Inferior parietal cortex (tissue), 1 donor: Measurements from ENCODE around the gene MFSD2A.
"Not testable (repeated sequence)": the region's sequence is repeated elsewhere in the genome, so short reads cannot be mapped to it uniquely, and the experiment has no call there.

ENCODE experiments used
- DNase-seq: peaks from one replicate; pipeline ENCODE4 v3.0.0-alpha.2; 2016; ENCODE audit errors: extremely low spot score

MFSD2A gene

DNA sequence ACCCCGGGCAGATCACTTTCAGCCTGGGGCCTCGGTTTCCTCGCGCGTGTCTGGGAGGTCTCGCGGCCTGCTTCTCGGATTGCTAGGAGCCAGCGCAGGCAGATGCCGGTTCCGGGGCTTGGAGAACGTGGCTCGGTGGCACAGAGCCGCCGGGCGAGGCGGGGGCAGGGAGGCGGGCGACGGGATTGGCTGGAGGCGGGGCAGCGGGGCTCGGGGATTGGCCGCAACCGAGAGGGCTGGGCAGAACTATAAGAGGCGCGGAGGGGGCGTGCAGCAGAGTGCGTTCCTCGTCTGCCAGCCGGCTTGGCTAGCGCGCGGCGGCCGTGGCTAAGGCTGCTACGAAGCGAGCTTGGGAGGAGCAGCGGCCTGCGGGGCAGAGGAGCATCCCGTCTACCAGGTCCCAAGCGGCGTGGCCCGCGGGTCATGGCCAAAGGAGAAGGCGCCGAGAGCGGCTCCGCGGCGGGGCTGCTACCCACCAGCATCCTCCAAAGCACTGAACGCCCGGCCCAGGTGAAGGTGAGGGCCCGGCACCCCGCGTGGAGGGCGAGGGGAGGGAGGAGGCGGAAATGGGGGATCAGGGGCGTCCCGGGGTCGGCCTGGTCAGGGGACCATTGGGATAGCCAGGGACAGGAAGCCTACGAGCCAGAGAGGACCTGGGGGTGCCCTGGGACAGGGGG is at the start of gene MFSD2A:
MFSD2A (plus strand) TSS at position 276 of the 677 bp plus-strand sequence; CDS start at position 424, 148 bp downstream.
- peak; percentile 77 for DNase-seq

GRCh38 chr1:39905172-39905571 is 49.8 kb upstream of the MFSD2A start:
- no peak for DNase-seq

- DNase-seq, result no peak
These were observed 47.2 kb upstream of the MFSD2A start for GRCh38 chr1:39907528-39908453.

- no peak for DNase-seq
These were observed 46.4 kb upstream of the MFSD2A start for GRCh38 chr1:39908534-39908933.

GRCh38 chr1:39910263-39910662 is 44.7 kb upstream of the MFSD2A start:
- no peak for DNase-seq

DNA sequence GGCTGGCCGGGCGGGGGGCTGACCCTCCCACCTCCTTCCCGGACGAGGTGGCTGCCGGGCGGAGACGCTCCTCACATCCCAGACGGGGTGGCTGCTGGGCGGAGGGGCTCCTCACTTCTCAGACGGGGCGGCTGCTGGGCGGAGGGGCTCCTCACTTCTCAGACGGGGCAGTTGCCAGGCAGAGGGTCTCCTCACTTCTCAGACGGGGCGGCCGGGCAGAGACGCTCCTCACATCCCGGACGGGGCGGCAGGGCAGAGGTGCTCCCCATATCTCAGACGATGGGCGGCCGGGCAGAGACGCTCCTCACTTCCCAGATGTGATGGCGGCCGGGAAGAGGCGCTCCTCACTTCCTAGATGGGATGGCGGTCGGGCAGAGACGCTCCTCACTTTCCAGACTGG is 41.8 kb upstream of the MFSD2A start:
- DNase-seq, result not testable (repeated sequence)

- no peak for DNase-seq
These were observed 39.3 kb upstream of the MFSD2A start for GRCh38 chr1:39915499-39916129.

- DNase-seq, result no peak
These were observed 37.1 kb upstream of the MFSD2A start for GRCh38 chr1:39917825-39918224.

- DNase-seq, result peak; percentile 78
These were observed 35.4 kb upstream of the MFSD2A start for GRCh38 chr1:39919545-39919944.

- no peak for DNase-seq
These were observed 32.7 kb upstream of the MFSD2A start for GRCh38 chr1:39922251-39922688.

DNA sequence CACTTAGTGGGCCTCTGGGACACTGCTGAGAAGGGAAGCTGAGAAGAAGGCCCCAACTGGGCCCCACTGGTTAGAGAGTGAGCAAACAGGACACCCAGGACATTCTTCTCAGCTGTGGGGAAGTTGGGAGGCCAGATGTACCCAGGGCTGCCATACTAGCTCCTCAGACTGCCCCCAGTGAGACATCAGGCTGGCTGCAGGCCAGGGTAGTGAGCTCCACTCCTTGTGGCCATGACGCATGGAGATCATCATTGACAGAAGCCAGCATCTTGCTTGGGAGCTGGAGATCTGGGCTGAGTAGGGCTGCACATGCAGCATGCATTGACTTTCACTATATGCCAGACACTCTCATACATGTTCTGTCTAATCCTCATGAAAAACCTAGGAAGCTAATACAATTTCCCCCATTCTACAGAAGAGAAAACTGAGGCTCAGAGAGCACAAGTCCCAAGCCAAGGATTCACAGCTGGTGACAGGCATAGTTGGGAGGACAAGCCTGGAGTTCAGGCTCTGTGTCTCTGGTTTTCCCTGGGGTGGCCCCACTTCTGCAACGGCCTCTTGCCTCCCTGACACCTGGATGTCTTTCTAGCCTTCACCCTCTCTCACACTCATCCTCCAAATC is 29.1 kb upstream of the MFSD2A start:
- DNase-seq, result no peak

DNA sequence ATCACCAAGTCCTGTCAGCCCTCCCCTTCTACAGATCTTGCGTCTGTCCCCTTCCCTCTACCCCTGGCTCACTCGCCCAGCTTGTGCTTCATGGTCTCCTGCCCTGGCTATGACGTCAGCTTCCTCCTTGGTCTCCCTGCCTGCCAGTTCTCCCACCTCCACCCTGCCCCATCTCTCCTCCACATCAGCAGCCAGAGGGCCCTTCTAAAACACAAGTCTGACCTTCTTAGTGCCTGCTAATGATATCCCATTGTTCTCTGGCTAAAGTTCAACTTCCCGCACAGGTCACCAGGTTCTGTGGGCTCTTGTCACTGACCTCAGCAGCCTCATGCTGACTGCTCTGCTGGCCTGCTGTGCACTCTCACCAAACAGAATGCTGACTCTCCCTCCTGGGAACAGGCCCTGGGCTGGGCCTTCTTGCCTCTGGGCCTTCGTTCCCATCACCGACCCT is 28.6 kb upstream of the MFSD2A start:
- DNase-seq, result no peak

GRCh38 chr1:39926820-39927219 is 28.1 kb upstream of the MFSD2A start:
- no peak for DNase-seq

GRCh38 chr1:39927538-39927937 is 27.4 kb upstream of the MFSD2A start:
- DNase-seq, result no peak

- DNase-seq, result no peak
These were observed 25.9 kb upstream of the MFSD2A start for GRCh38 chr1:39928809-39929587.

DNA sequence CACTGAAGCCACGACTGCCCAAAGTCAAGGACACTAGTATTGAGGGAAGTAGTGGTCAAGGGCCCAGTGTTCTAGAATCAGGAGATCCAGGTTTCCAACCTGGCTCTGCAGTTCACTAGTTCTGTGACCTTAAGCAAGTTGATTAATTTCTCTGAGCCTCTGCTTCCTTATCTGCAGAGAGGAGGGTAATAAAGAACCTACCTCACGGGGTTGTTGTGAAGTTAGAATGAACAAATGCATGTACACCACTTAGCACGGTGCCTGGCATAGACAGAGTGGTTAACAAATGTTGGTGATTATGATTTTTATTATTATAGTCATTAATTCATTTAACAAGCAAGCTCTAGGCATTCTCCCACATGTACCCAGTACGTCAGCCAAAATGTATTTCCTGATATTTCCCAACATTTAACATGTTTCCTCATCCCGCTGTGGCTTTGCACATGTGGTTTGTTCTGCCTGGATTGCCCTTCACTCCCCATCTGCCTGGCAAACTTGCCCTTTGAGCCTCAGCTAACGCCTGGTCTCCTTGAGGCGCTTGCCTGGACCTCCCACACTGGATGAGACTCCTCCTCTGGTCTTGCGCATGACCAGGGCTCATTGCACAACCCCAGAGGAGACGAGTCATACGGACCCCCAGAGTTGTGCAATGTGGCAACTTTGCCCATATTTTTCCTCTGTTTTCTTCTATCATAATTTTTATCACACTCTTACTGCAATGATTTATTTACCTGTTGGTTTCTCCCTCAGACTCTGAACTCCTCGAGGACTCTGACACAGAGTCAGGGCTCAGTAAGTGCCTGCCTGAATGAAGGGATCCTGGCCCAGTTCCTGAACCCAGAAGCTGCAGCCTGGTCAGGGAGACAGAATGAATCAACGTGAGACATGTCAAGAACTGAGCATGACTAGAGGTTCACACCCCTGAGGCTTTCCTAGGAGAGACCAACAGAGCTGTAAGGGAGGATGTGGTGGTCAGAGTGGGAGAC is 20.7 kb upstream of the MFSD2A start:
- no peak for DNase-seq

DNA sequence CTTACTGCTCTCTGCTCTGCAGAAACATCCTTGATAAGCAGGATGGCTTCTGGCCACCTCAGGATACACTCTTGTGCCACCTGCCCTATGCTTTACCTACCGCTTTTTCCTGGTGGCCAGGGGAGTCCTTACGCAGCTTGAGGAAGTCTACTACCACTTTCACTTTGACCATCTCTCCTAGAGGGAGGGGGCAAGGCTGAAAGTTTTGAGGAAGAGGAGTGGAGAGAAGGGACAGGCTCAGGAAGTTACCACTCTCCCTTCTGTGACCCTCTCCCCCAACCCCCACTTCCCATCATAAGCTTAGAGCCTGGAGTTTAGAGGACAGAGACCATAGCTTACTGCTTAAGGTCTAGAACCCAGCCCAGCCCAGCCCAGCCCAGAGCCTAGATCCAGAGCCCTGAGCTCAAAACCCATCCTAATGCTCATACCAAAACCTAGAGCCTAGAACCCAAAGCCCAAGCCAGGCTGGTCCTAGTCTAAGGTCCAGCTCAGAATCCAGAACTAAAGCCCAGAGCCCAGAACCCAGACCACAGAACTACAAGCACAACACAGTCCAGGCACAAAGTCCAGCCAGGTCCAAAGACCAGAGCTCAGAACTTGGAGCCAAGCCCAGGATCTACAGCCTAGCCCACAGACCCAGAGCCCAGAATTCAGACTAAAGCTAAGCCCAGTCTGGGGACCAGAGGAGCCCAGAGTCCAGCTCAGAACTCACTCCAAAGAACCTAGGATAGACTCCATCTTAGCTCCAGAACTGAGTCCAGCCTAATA is 18.0 kb upstream of the MFSD2A start:
- no peak for DNase-seq

DNA sequence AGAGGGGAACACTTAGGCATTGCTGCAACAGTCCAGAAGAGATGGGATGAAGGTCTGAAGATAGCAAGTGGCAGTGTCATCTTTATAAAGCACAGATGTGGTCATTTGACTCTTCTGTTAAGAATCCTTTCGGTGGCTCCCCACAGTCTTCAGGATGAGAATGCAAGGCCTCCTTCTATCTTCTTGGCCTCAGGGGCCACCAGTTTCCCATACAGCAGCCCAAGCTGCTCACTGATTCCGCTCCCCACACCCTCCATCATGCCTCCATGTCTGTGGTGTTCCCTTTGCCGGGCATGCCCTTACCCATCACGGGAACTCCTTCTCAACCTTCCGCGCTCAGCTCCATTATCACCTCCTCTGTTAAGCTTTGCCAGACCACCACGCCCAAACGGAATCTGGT is 16.1 kb upstream of the MFSD2A start:
- no peak for DNase-seq

DNA sequence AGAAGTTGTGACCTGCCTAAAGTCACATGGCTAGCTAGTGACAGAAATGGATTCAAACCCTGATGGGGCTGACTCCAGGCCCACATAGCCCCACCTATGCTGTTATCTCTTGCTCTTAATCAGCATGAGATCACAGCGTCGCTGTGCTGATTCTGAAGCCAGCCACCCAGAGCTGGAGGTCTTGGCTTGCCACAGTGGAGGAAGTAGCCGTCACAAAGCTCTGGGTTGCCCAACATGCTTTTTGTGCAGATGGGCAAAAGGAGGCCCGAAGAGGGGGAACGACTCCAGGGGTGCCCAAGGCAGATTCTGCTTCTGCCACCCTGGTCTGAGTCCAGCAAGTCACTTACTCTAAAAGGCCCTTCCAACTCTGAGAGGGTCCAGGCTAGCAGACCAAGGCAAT is 14.7 kb upstream of the MFSD2A start:
- DNase-seq, result no peak
